Fibroblast of lung (primary cell): ENCODE results near the gene MNAT1.

Source experiments
- CTCF ChIP-seq, 2 donors: IDR thresholded peaks in 1 of 2; conservative IDR thresholded peaks in 1 of 2; 1 replicate in 1 of 2; 2 replicates in 1 of 2; pipeline ENCODE4 v1.5.1; 2011 to 2012; ENCODE audit warnings: low read length in 2 of 2, control low read depth in 1 of 2, inconsistent platforms in 1 of 2, low read depth in 1 of 2, mild to moderate bottlenecking in 1 of 2
- EZH2 ChIP-seq: IDR thresholded peaks from 2 replicates; pipeline ENCODE4 v1.5.1; 2012; ENCODE audit warnings: low read length, control low read depth, mild to moderate bottlenecking; ENCODE audit errors: missing control alignments

DNA sequence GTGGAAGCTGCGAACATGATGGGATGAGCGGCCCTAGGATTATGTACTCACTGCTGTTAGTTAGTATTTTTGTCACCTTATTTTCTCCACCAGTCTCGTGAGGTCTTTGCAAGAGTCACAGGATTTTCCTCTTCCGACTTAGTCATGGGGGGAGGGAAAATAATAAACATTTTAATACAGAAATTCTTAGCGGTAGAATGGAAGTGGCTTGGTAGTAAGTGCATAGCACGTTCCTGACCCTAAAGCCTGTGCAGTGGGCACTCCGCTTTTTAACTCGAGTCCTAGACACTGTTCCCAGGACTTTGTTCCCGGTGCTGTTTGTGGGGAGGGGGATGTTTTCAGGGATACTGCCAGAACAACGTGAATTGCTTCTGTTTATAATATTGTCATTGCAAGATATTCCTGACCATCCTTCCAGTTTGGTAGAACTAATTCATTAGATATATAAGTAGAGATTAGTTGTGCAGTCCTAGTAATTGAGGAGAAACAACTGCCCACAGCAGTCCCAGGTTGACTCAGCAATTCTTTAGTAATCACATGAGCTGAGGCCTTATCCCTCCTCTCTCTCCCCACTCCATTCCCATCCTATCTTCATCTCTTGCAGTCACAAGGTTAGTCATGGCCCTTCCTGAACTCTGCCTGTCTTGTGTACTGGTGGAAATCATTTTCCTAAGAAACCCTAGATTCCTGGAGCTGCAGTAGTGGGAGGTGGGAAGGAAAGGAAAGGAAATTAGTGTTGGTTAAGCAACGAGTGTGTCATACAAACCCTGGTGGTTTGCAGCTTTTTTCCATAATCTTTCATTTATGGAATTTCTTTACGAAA is 247.3 kb downstream of the MNAT1 start:
- TF ChIP-seq CTCF (conservative IDR thresholded peaks at IDR 0.05 in 1 of 2, IDR thresholded peaks at IDR 0.05 in 1 of 2; ENCODE audit: low read depth in 1 of 2, low read length in 2 of 2) (no peak), EZH2 (no peak)
